H1 (cell line): ENCODE data around the gene RAB8B. TPM values are rescaled to one million over a fixed set of nuclear protein-coding genes. Genes with fewer than 3 reads are reported as not detected.

Experiments used
- HDAC2 ChIP-seq, 2 experiments: fragments of 300-600 bp in 1 of 2; sonication (generic) in 1 of 2; IDR thresholded peaks; 2 replicates each; pipeline ENCODE4 v1.6.1; 2011 to 2012; ENCODE audit warnings: low read depth in 2 of 2, low read length in 2 of 2, mild to moderate bottlenecking in 2 of 2, moderate library complexity in 2 of 2, borderline replicate concordance in 1 of 2, inconsistent platforms in 1 of 2
- polyA plus RNA-seq, 7 experiments: library from polyadenylated mRNA; depleted of rRNA in 3 of 7; stranded (reverse) in 5 of 7; unstranded in 2 of 7; fragments of >200 nt in 5 of 7; fragments of 200-250 nt in 2 of 7; gene quantifications; 1 replicate in 5 of 7; 2 replicates in 1 of 7; 4 replicates in 1 of 7; pipeline versions ENCODE4 v1.2.1 to v1.2.3, GENCODE V29; 2011 to 2013; ENCODE audit warnings: missing spikeins in 2 of 7, mixed read lengths in 2 of 7
- total RNA-seq: library from RNA; stranded (reverse); fragmentation: NEBNext Ultra II Directional; extraction: Animal tissue kit (Norgen Biotek cat#: 25700); gene quantifications from 2 replicates; pipeline ENCODE4 v1.2.1, GENCODE V29; 2021

RAB8B gene
- total and polyA plus RNA-seq, 2 of the 8 experiments (the other 6 are each of a cell fraction or from before 2014, with no cell fraction given) = 9.5 to 47.8 TPM

- TF ChIP-seq HDAC2 (IDR thresholded peaks at IDR 0.05; ENCODE audit: borderline replicate concordance in 1 of 2, low read depth in 2 of 2, low read length in 2 of 2) = no peak
These were observed 119.5 kb downstream of the RAB8B start (continued) for GRCh38 chr15:63308947-63309346.
